A549 (cell line): ENCODE results near the gene PRKN. TPM values are rescaled to one million over a fixed set of nuclear protein-coding genes. Genes with fewer than 3 reads are reported as not detected.

ENCODE experiments used
- ATAC-seq, 2 experiments: fragments of 200-7000 bp in 1 of 2; fragments of >200 bp in 1 of 2; cut with Nextera tagmentation in 1 of 2; cut with Tn5 transposase in 1 of 2; 3 replicates each; pipeline versions ENCODE4 v1.8.0 to v1.9.1; 2018 to 2020; ENCODE audit warnings: mild to moderate bottlenecking in 1 of 2, moderate library complexity in 1 of 2
- CTCF ChIA-PET: fragments of 300-600 bp; sonication (Branson Sonifier 250); formaldehyde crosslinking; extraction: SDS; loops from one replicate; lab custom pipeline; 2021; ENCODE audit warnings: antibody characterized with exemption, inconsistent platforms; lab: Yijun Ruan, JAX
- POLR2A ChIA-PET: fragments of 350-600 bp; formaldehyde crosslinking; extraction: SDS; loops from one replicate; lab custom pipeline; 2021; ENCODE audit warnings: antibody characterized with exemption, inconsistent platforms; lab: Yijun Ruan, JAX
- DNase-seq, 2 experiments: peaks; one replicate each; pipeline versions ENCODE4 v3.0.0 to v3.0.0-alpha.2; 2011 to 2016; ENCODE audit warnings: low read depth in 1 of 2, low spot score in 1 of 2
- FAIRE-seq: peaks from 2 replicates; lab custom pipeline; 2011; peaks lifted over from hg19 to GRCh38; lab: Jason Lieb, UNC
- H3K27ac ChIP-seq, 2 experiments: fragments of >200 bp; sonication (Bioruptor Twin); formaldehyde crosslinking; 3 replicates each; pipeline ENCODE4 v1.5.1; 2016 to 2017
- H3K4me1 ChIP-seq: fragments of >200 bp; sonication (Bioruptor Twin); formaldehyde crosslinking; 3 replicates; pipeline ENCODE4 v1.6.1; 2016
- H3K4me2 ChIP-seq: fragments of >200 bp; sonication (Bioruptor Twin); formaldehyde crosslinking; 3 replicates; pipeline ENCODE4 v1.6.1; 2016
- H3K4me3 ChIP-seq: fragments of >200 bp; sonication (Bioruptor Twin); formaldehyde crosslinking; 3 replicates; pipeline ENCODE4 v1.5.1; 2016
- H3K9me3 ChIP-seq: fragments of >200 bp; sonication (Bioruptor Twin); formaldehyde crosslinking; 3 replicates; pipeline ENCODE4 v1.6.1; 2016
- CBX2 ChIP-seq: fragments of 200-600 bp; sonication (generic); IDR thresholded peaks from 2 replicates; pipeline ENCODE4 v1.6.1; 2016; ENCODE audit warnings: low read depth, mild to moderate bottlenecking, borderline replicate concordance
- CEBPB ChIP-seq, 2 experiments: fragments of >200 bp in 1 of 2; sonication (Bioruptor Twin) in 1 of 2; formaldehyde crosslinking in 1 of 2; IDR thresholded peaks; 2 replicates each; pipeline ENCODE4 v1.6.1; 2012 to 2016
- HEYL ChIP-seq: fragments of 250-450 bp; sonication (Bioruptor Pico); IDR thresholded peaks from 2 replicates; pipeline ENCODE4 v1.8.0; 2021; ENCODE audit warnings: mild to moderate bottlenecking, moderate library complexity
- HMGXB4 ChIP-seq: fragments of 250-450 bp; sonication (Bioruptor Pico); IDR thresholded peaks from 2 replicates; pipeline ENCODE4 v1.5.0; 2021; ENCODE audit warnings: mild to moderate bottlenecking, moderate library complexity, borderline replicate concordance
- JUN ChIP-seq, 2 experiments: fragments of >200 bp; sonication (Bioruptor Twin); formaldehyde crosslinking; IDR thresholded peaks; 2 replicates in 1 of 2; 3 replicates in 1 of 2; pipeline ENCODE4 v1.6.1; 2016 to 2017
- JUNB ChIP-seq: fragments of >200 bp; sonication (Bioruptor Twin); formaldehyde crosslinking; IDR thresholded peaks from 2 replicates; pipeline ENCODE4 v1.6.1; 2016
- MAX ChIP-seq: IDR thresholded peaks from 2 replicates; pipeline ENCODE4 v1.6.1; 2012
- NFE2L2 ChIP-seq: fragments of 150-350 bp; conservative IDR thresholded peaks from 2 replicates; pipeline ENCODE4 v1.6.1; 2014; ENCODE audit warnings: low read length
- NR3C1 ChIP-seq: fragments of >200 bp; sonication (Bioruptor Twin); formaldehyde crosslinking; IDR thresholded peaks from 3 replicates; pipeline ENCODE4 v1.6.1; 2017
- RAD21 ChIP-seq, 2 experiments: fragments of >200 bp in 1 of 2; sonication (Bioruptor Twin) in 1 of 2; formaldehyde crosslinking in 1 of 2; IDR thresholded peaks in 1 of 2; conservative IDR thresholded peaks in 1 of 2; 2 replicates in 1 of 2; 3 replicates in 1 of 2; pipeline ENCODE4 v1.6.1; 2012 to 2018; ENCODE audit warnings: inconsistent platforms in 1 of 2
- REST ChIP-seq: fragments of 200-600 bp; sonication (generic); IDR thresholded peaks from 2 replicates; pipeline ENCODE4 v1.6.1; 2016; ENCODE audit warnings: antibody characterized with exemption, mild to moderate bottlenecking, moderate library complexity
- USF2 ChIP-seq: fragments of 450-650 bp; IDR thresholded peaks from 2 replicates; pipeline ENCODE4 v1.6.1; 2014; ENCODE audit warnings: antibody characterized with exemption
- WGBS: methylation state at CpG from one replicate; pipeline ENCODE4 v1.1.6; 2017; ENCODE audit errors: missing lambda C conversion rate; 5-methylcytosine and 5-hydroxymethylcytosine counted together
- polyA plus RNA-seq, 4 experiments: library from polyadenylated mRNA; depleted of rRNA in 3 of 4; stranded (reverse); fragments of >200 nt; fragmentation: RNase III in 1 of 4; extraction: RNeasy Plus Mini Kit Qiagen cat#74134 plus additional on column Dnase treatment in 1 of 4; gene quantifications; 2 replicates in 3 of 4; 3 replicates in 1 of 4; pipeline ENCODE4 v1.2.3, GENCODE V29; 2011 to 2017

Gene PRKN
- polyA plus RNA-seq, 2 of the 4 experiments (the other 2 are of a cell fraction) = 0.36 to 0.39 TPM

GRCh38 chr6:162056745-162057144, 670.8 kb downstream of the PRKN start:
- WGBS = 2% methylated on average over 6 of the region's 8 CpGs
- H3K9me3 ChIP-seq = no peaks in the 10 kb centered on the region
- H3K4me1 ChIP-seq = peaks cover 40% of the 10 kb centered on the region
- CTCF ChIA-PET = interaction anchor here (0.7 to 1.4 kb wide), 3 partner anchors 74 to 220 kb away, joined by 3 to 4 read pairs (median 3); no protein-coding TSS in a partner anchor
- no peak for TF ChIP-seq USF2
- TF ChIP-seq JUNB = no peak
- no peak for TF ChIP-seq CBX2
- TF ChIP-seq MAX = 0 out of 2 replicates have a peak, but pooled peaks have one; percentile 27
- no peak for TF ChIP-seq CEBPB (IDR thresholded peaks at IDR 0.05)
- H3K27ac ChIP-seq = peak overlapping the region; percentile 82 to 89
- FAIRE-seq (no peak), ATAC-seq (peak; percentile 78 to 82), DNase-seq (peak; percentile 35 to 58)
- POLR2A ChIA-PET = no interaction called here
- no peak overlapping the region; the same call in 2 of the 3 replicates for H3K4me3 ChIP-seq
- H3K4me2 ChIP-seq = peak overlapping the region; percentile 75

GRCh38 chr6:162056061-162056460, 671.5 kb downstream of the PRKN start:
- POLR2A ChIA-PET = no interaction called here
- ATAC-seq = no peak
- 97% methylated on average over 11 of the region's 11 CpGs for WGBS
- TF ChIP-seq JUN (IDR thresholded peaks at IDR 0.05) (no peak), RAD21 (conservative IDR thresholded peaks at IDR 0.05 in 1 of 2, IDR thresholded peaks at IDR 0.05 in 1 of 2) (no peak), REST (no peak), NFE2L2 (no peak), HMGXB4 (CRISPR knock-in tag) (no peak), HEYL (CRISPR knock-in tag) (no peak), JUNB (no peak)
- Histone ChIP-seq H3K4me3 (no peak overlapping the region), H3K4me1 (peaks cover 37% of the 10 kb centered on the region), H3K4me2 (peak overlapping the region; percentile 75), H3K27ac (peak overlapping the region; percentile 82 to 89; a peak in 4 of 6 replicates), H3K9me3 (no peaks in the 10 kb centered on the region)
- FAIRE-seq = no peak
- CTCF ChIA-PET = interaction anchor here (0.7 to 1.4 kb wide), 3 partner anchors 75 to 220 kb away, joined by 3 to 4 read pairs (median 3); no protein-coding TSS in a partner anchor
- DNase-seq = no peak

- FAIRE-seq = no peak
- H3K4me2 ChIP-seq = peak overlapping the region; percentile 27; the same call in 1 of the 3 replicates
Observed at GRCh38 chr6:162055365-162055764, 672.2 kb downstream of the PRKN start.

More at GRCh38 chr6:162055365-162055764, 672.2 kb downstream of the PRKN start:
- ChIA-PET POLR2A (no interaction called here), CTCF (no interaction called here)
- WGBS = 86% methylated on average over 3 of the region's 7 CpGs
- H3K9me3 ChIP-seq = no peaks in the 10 kb centered on the region
- H3K4me3 ChIP-seq = no peak overlapping the region
- peaks cover 37% of the 10 kb centered on the region for H3K4me1 ChIP-seq
- peak overlapping the region; percentile 82 to 89; a peak in 4 of 6 replicates for H3K27ac ChIP-seq
- ATAC-seq = peak in 1 of 2 experiments; percentile 44; a peak in 3 of 6 replicates
- DNase-seq = peak in 1 of 2 experiments; percentile 23
- TF ChIP-seq NR3C1 = no peak
